Progenitor cell of endocrine pancreas (in vitro differentiated cells): ENCODE results near the gene FRMD4B. TPM values are rescaled to one million over a fixed set of nuclear protein-coding genes. Genes with fewer than 3 reads are reported as not detected.

Source experiments
- DNase-seq: peaks from one replicate; pipeline ENCODE4 v3.0.0; 2021; ENCODE audit warnings: low spot score; ENCODE audit not compliant: unreplicated experiment
- H3K27ac Mint-ChIP-seq: 2 replicates; pipeline ENCODE4 v1.8.0; 2021; ENCODE audit warnings: mild to moderate bottlenecking, moderate library complexity, mixed read lengths
- H3K27me3 Mint-ChIP-seq: 2 replicates; pipeline ENCODE4 v1.8.0; 2021; ENCODE audit warnings: mixed read lengths
- H3K36me3 Mint-ChIP-seq: 2 replicates; pipeline ENCODE4 v1.8.0; 2022; ENCODE audit warnings: mixed read lengths; ENCODE audit not compliant: insufficient read depth
- H3K4me1 Mint-ChIP-seq: 2 replicates; pipeline ENCODE4 v1.8.0; 2021; ENCODE audit warnings: low read depth, mixed read lengths
- H3K4me3 Mint-ChIP-seq: 2 replicates; pipeline ENCODE4 v1.8.0; 2021; ENCODE audit warnings: low read depth, mild to moderate bottlenecking, moderate library complexity, mixed read lengths
- H3K9me3 Mint-ChIP-seq: 2 replicates; pipeline ENCODE4 v1.8.0; 2021; ENCODE audit warnings: low read depth, mixed read lengths
- total RNA-seq: library from RNA; stranded (reverse); gene quantifications from 2 replicates; pipeline ENCODE4 v1.2.1, GENCODE V29; 2021
- TF ChIP-seq, protein P1 (sequence below): fragments of 200-600 bp; sonication (generic); IDR thresholded peaks from one replicate; pipeline ENCODE4 v1.5.0; 2021; ENCODE audit warnings: antibody characterized with exemption, mild to moderate bottlenecking; ENCODE audit not compliant: unreplicated experiment

FRMD4B gene
- total RNA-seq, 1 donor from 2014 or later: 41.6 TPM

DNA sequence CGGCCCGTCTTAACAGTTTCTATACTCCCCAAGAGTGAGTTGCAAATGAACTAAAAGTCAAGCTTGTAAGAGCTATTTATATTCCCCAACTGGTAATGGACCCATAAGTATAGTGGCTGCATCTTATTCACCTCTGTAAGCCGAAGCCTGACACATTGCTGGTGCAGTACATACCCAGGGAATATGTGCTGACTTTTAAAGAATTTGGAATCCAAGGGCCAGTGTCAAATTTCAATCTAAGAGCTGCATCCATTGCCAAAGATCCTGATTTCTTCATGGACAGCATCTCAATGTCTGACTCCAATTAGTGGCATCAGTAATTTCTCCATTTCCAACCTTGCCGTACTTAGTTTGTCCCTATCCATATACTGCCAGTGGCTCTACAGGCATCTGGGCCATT is 42.0 kb downstream of the FRMD4B start:
- Mint-ChIP-seq H3K9me3 (peaks cover 12% of the 10 kb centered on the region), H3K36me3 (peaks cover 6% of the 10 kb centered on the region), H3K27me3 (no peaks in the 10 kb centered on the region), H3K27ac (no peak overlapping the region), H3K4me1 (no peaks in the 10 kb centered on the region), H3K4me3 (no peak overlapping the region)
- DNase-seq: no peak
- TF ChIP-seq, protein P1, sequence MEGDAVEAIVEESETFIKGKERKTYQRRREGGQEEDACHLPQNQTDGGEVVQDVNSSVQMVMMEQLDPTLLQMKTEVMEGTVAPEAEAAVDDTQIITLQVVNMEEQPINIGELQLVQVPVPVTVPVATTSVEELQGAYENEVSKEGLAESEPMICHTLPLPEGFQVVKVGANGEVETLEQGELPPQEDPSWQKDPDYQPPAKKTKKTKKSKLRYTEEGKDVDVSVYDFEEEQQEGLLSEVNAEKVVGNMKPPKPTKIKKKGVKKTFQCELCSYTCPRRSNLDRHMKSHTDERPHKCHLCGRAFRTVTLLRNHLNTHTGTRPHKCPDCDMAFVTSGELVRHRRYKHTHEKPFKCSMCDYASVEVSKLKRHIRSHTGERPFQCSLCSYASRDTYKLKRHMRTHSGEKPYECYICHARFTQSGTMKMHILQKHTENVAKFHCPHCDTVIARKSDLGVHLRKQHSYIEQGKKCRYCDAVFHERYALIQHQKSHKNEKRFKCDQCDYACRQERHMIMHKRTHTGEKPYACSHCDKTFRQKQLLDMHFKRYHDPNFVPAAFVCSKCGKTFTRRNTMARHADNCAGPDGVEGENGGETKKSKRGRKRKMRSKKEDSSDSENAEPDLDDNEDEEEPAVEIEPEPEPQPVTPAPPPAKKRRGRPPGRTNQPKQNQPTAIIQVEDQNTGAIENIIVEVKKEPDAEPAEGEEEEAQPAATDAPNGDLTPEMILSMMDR: no peak

DNA sequence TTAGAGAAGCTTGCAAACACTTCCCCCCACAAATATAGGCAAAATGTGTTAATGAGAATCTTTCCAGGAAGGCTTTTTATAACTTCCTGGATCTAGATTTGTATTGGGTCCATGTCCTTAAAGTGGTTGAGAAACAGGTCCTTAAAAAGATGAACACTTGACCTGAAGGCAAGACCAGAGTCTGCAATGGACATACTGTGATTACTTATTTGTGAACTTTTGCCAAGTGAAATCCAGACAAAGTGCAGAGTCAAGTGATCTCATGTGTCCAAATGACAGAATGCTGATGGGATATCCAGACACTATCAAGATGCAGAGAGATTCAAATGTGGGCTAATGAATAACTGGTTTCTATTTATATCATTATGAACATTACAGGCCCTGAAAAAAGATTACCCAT is 43.8 kb downstream of the FRMD4B start:
- H3K27ac Mint-ChIP-seq: no peak overlapping the region
- no peaks in the 10 kb centered on the region for H3K27me3 Mint-ChIP-seq
- no peaks in the 10 kb centered on the region for H3K4me1 Mint-ChIP-seq
- H3K9me3 Mint-ChIP-seq: peaks cover 7% of the 10 kb centered on the region
- peaks cover 4% of the 10 kb centered on the region for H3K36me3 Mint-ChIP-seq
- no peak for DNase-seq
- TF ChIP-seq, protein P1: no peak
- H3K4me3 Mint-ChIP-seq: no peak overlapping the region

DNA sequence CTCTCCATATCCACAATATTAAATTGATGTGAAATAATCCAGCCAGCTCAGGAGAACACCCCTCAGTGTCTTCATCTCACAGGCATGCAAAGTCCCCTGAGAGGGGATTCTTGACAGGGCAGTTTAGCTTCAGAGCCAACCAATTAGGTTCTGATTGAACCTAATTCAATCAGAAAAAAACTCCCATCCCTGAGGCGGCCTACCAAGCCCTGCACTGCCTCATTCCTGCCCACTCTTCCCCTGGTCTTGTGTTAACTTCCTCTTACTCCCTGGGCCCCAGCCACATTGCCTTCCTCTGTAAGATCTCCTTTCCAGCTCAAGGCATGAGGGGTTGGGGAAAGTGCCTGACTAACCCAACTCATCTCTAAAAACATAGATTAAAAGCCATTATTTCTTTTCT is 46.1 kb downstream of the FRMD4B start:
- Mint-ChIP-seq H3K27me3 (no peaks in the 10 kb centered on the region), H3K27ac (no peak overlapping the region), H3K4me3 (no peak overlapping the region), H3K36me3 (peaks cover 8% of the 10 kb centered on the region), H3K4me1 (no peaks in the 10 kb centered on the region), H3K9me3 (no peaks in the 10 kb centered on the region)
- DNase-seq: no peak
- TF ChIP-seq, protein P1: no peak

DNA sequence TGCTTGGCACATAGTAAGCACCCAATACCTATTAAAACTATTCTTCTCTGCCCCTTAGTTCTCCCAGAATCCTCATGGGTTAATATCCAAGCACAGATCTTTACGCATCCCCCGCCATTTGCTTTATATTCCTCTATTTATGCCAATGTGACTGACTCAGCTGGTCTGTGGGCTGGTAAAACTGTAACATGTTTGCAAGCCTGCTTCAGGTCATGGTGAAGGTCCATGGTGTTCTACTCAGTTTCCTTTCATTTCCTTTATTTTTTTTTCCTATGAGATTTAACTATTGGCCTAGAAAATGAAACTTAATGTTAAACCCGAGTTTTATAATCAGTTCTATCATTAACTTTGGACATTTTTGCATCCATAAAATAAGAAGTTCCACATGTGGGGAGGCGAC is 47.0 kb downstream of the FRMD4B start:
- Mint-ChIP-seq H3K27me3 (no peaks in the 10 kb centered on the region), H3K4me3 (no peak overlapping the region), H3K36me3 (peaks cover 9% of the 10 kb centered on the region), H3K27ac (no peak overlapping the region), H3K4me1 (no peaks in the 10 kb centered on the region), H3K9me3 (no peaks in the 10 kb centered on the region)
- no peak for DNase-seq
- TF ChIP-seq, protein P1: no peak

DNA sequence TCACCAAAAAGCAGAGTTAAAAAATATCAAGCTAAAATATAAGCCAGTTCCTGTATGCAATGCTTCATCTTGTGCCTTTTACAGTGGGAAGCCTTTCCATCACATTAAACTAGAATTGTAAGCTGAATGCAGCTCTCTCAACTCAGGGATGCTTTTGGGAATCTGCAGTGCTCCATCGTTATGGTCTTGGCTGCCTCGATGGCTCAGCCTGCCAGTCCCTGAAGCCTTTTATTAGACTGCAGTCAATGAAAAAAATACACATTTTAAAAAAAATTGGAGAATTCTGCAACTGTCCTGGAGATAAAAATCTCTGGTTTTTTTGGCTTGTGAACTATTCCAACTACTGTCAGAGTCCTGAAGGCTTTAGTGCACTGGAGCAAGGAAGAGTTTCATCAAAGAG is 53.0 kb downstream of the FRMD4B start:
- H3K4me3 Mint-ChIP-seq: no peak overlapping the region
- H3K9me3 Mint-ChIP-seq: no peaks in the 10 kb centered on the region
- H3K36me3 Mint-ChIP-seq: peaks cover 12% of the 10 kb centered on the region
- no peaks in the 10 kb centered on the region for H3K27me3 Mint-ChIP-seq
- H3K4me1 Mint-ChIP-seq: no peaks in the 10 kb centered on the region
- TF ChIP-seq, protein P1: no peak
- no peak overlapping the region for H3K27ac Mint-ChIP-seq
- no peak for DNase-seq
